Left ventricle myocardium superior (tissue), 1 donor: ENCODE measurements around the gene PPP1R14C. TPM values are rescaled to one million over a fixed set of nuclear protein-coding genes. Genes with fewer than 3 reads are reported as not detected.
A peak's percentile ranks its signal among the peaks of the same experiment; 100 is the strongest.

Experiments used
- ATAC-seq: fragments of 200-7000 bp; cut with Tn5 transposase; one replicate; pipeline ENCODE4 v1.9.1; 2020; ENCODE audit warnings: mild to moderate bottlenecking, moderate library complexity
- DNase-seq: peaks from one replicate; pipeline ENCODE4 v3.0.0-alpha.2; 2020
- intact Hi-C: fragments of 100-400 bp; cut with micrococcal nuclease; formaldehyde crosslinking; loops from one replicate; pipeline ENCODE4 v1.11.0; 2022
- long read RNA-seq: library from polyadenylated mRNA; unstranded; transcript quantifications from one replicate; pipeline ENCODE4 v2.0.0, GENCODE V29; 2021
- total RNA-seq: library from RNA; stranded (reverse); fragmentation: NEBNext Ultra II Directional; extraction: Animal tissue kit (Norgen Biotek cat#: 25700); gene quantifications from one replicate; pipeline ENCODE4 v1.2.1, GENCODE V29; 2021
- donor health status: DM: no; HTN: yes; CAD: no; lungs with severe emphysema.

Gene PPP1R14C, protein sequence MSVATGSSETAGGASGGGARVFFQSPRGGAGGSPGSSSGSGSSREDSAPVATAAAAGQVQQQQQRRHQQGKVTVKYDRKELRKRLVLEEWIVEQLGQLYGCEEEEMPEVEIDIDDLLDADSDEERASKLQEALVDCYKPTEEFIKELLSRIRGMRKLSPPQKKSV
- total RNA-seq: 123 TPM
- long read RNA-seq, transcript PPP1R14C-201 (4 exons, 2,152 nt): major isoform, 280 of 295 reads
- long read RNA-seq, partial matches to known transcripts: 4 of 295 reads
- long read RNA-seq, other reads (novel, unspliced or antisense): 11 of 295 reads

DNA sequence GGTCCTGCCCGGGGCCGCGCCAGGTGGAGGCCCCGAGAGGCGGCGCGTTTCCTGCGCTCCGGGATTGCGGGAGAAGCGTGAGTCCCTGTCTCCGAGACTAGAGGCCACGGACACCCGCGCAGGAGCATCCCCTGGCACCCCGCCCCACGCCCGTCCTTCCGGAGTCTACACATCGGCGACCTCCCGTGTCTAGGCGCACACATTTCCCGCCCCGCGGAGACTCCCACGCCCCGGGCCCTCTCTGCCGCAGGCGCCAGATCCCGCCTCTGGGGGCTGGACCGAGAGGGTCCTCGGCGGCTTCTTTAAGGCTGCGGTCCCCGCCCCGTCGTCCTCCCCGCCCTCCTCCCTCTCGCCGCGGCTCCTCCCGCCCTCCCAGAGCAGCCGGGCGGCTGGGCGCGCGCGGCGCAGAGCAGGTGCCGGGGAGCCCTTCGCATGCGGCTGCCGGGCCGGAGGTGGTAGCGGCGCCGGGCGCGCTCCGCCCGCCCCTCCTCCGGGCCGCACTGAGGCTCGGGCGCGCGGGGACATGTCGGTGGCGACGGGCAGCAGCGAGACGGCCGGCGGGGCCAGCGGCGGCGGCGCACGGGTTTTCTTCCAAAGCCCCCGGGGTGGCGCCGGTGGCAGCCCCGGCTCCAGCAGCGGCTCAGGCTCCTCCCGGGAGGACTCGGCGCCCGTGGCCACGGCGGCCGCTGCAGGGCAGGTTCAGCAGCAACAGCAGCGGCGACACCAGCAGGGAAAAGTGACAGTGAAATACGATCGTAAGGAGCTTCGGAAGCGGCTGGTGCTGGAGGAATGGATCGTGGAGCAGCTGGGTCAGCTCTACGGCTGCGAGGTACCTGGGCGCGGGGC lies at the start of gene PPP1R14C:
TSS of gene PPP1R14C (plus strand) at position 375 of the 846 bp plus-strand sequence. CDS start at position 524, 149 bp downstream.
- ATAC-seq (peak; percentile 86), DNase-seq (peak; percentile 69)
- intact Hi-C loops: no loop called here

DNA sequence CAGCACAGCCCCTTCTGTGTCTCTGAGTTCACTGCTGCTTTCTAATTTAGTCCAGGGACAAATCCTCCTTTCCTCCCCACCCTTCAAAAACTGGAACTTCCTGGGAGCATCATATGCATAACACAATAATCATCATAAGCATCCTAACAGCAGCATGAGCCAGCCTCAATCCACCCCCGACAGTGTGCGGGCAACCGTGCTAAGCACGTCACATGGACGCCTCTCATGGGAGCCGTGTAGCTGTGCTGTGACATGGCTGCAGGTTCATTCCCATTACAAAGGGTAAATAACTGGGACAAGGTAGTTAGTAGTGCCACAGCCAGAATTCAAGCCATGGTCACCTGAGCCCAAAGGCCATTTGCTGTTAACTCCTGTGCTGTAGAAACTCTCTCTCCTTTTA lies 49.4 kb upstream of the PPP1R14C start:
- intact Hi-C loops: no loop called here
- DNase-seq: no peak
- no peak for ATAC-seq

DNA sequence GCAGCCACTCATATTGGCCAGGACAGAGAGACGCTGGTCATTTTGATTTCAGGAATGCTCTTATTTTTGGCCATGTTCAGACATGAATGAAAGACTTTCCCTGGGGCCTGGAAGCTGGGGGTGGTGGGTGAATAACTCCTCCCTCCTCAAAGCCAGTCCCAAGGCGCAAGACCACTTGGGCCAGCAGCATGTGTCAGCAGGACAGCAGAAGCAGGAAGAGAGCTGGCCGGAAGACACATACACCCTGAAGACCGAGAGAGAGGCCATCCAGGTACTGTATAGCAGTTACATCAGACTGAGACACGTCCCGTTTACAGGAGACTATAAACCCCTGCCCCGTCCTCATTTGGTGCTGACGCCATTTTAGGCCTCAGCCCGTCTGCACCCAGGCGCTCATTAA lies 44.7 kb upstream of the PPP1R14C start:
- intact Hi-C loops: no loop called here
- no peak for ATAC-seq

DNA sequence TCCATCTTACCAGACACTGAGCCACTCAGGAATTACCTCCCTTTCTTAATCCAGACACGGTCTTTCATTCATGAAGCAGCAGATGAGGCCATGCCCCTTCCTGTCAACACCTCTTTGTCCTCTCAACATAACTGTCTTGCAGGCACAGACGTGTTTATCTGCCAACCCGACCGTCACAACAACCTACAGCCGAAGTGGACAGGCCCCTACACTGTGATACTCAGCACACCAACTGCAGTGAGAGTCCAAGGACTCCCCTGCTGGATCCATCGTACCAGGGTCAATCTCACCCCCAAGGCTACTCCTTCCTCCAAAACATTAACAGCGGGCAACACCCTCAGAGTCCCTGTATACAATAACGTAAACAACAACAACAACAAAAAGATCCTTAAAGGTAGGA lies 43.3 kb upstream of the PPP1R14C start:
- no peak for ATAC-seq
- intact Hi-C loops: no loop called here

More for the DNA sequence above, 44.7 kb upstream of the PPP1R14C start:
- DNase-seq: no peak

DNA sequence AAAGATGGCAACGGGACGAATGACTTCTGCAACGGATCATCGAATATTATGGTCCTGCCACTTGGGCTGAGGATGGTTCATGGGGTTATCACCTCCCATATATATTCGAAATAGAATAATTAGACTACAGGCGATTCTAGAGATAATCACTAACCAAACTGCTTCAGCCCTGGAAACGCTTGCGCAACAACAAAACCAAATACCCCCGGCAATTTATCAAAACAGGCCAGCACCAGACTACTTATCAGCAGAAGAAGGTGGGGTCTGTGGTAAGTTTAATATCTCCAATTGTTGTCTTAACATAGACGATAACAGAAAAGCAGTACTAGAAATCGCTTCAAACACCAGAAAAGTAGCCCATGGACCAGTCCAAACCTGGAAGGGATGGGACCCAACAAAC lies 42.9 kb upstream of the PPP1R14C start:
- ATAC-seq (no peak), DNase-seq (no peak)
- intact Hi-C loops: no loop called here

More for the DNA sequence above, 43.3 kb upstream of the PPP1R14C start:
- DNase-seq: no peak

DNA sequence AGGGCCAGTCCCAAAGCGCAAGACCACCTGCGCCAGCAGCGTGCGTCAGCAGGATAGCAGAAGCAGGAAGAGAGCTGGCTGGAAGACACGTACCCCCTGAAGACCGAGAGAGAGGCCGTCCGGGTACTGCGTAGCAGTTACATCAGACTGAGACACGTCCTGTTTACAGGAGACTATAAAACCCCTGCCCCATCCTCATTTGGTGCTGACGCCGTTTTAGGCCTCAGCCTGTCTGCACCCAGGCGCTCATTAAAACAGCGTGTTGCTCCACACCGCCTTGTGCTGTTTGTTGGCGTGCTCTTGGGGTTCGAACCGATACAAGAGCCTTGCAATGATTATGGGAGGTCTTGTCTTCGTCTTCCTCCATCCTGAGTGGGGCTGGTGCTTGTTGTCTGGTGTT lies 42.1 kb upstream of the PPP1R14C start:
- intact Hi-C loops: no loop called here
- DNase-seq (no peak), ATAC-seq (no peak)

DNA sequence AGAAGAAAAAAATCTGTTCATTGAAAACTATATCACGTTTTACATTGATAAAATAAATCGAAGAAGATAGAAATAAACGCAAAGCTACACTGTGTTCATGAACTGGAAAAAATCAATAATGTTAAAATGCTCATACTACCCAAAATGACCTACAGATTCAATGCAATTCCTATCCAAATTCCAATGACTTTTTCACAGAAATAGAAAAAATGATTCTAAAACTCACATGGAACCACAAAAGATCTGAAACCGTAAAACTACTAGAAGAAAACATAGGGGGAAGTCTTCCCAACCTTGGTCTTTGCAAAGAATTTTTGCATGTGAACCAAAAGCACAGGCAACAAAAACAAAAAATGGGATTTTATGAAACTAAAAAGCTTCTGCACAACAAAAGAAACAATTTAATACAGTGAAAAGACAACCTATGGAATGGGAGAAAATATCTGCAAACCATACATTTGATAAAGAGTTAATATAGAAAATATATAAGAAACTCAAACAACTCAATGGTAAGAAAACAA lies 40.0 kb upstream of the PPP1R14C start:
- intact Hi-C loops: no loop called here
- ATAC-seq: no peak
- DNase-seq: no peak

DNA sequence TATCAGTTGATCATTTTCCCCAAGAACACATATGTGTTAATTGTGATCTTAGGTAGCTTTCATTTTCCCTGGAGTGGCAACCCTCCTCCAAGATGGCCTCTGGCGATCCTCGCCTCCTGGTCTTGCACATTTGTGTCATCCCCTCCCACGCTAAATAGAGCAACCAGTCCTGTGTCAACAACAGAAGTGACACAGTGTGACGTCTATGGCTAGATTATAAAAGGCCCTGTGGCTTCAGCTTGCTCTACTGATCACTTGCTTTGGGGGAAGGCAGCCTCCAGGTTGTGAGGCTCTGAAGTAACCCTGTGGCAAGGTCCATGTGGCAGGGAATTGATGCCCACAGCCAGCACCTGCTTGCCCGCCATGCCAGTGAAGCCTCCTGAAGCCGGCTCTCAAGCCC lies 30.6 kb upstream of the PPP1R14C start:
- intact Hi-C loops: no loop called here
- ATAC-seq: no peak
- DNase-seq: no peak

DNA sequence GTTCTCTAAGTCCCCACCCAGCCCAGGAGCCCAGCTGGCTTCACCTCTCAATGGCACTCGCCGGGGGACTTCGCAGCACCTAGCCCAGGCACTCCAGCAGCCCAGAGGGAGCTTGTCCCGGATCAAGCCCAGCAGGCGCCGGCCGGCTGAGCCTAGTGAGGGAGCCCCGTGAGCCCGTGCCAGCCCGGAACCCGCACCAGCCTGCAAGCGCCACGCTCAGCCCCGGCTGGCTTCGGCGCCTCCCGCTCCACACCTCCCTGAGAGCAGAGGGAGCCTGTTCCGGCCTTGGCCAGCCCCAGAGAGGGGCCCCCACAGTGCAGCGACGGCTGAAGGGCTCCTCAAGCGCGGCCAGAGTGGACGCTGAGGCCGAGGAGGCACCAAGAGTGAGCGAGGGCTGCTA lies 27.1 kb upstream of the PPP1R14C start:
- intact Hi-C loops: no loop called here
- DNase-seq (no peak), ATAC-seq (no peak)

DNA sequence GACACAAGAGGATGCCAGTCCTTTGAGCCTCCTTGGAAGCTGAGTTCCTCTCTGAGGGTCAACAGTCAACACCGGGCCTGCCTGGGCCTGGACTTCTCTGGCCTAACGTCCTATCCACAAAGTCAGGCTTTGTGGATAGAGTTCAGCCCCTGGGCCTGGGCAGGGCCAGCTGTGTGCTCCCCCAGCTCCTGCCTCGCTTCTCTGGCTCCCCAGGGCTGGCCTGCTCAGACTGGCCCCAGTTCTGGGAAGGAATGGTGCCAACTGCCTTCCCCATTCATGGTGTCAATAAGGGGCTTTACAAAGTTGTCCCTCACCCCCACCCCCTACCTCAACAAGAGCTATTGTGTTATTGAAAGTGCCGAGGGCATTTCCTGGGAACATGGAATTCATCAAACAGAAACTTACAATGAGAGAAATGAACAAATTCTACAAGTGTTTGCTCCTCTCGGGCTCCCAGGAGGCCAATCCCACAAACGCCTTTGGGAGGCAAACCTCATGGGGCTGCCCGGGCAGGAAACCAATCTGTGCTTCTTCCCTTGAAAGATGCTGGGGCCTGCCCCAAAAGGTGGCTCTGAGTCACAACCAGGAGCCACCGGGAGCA lies 26.5 kb upstream of the PPP1R14C start:
- intact Hi-C loops: no loop called here
- DNase-seq: no peak
- no peak for ATAC-seq

DNA sequence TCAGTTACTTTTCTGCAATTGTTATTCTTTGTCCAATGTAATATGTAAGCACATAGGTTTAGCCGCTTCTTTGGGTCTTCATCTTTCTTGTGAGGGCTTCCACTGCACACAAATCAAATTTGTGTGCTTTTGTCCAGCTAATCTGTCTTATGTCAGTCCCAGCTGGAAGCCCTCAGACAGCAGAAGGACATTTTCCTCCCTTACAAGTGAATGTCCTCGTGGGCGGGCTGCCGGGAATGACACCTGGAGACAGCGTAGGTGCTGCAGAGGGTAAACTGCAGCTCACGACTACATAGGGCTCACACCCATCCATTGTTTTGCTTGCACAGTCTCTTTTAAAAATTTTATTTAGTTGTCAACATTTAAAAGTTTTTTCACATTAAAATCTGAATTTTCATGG lies 24.6 kb upstream of the PPP1R14C start:
- no peak for ATAC-seq
- no peak for DNase-seq
- intact Hi-C loops: no loop called here

DNA sequence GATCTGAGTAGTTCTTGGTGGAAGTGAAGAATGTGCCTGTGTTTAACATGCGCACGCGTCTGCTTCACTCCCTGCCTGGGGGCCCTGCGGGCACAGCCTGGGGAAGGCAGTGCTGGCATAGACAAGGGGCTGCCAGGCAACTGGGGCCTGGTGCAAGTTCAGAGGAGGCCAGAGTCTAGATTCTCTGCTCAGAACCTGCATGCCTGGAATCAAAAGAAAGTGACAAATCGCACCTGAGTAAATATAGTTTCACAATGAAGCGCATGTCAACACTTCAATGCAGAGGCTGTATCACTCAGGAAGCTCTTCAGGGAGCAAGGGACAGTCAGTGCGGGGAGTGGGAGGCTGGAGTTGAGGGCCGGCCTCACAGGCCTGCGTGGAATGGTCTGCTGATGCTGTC lies 24.2 kb upstream of the PPP1R14C start:
- ATAC-seq (no peak), DNase-seq (no peak)
- intact Hi-C loops: no loop called here

DNA sequence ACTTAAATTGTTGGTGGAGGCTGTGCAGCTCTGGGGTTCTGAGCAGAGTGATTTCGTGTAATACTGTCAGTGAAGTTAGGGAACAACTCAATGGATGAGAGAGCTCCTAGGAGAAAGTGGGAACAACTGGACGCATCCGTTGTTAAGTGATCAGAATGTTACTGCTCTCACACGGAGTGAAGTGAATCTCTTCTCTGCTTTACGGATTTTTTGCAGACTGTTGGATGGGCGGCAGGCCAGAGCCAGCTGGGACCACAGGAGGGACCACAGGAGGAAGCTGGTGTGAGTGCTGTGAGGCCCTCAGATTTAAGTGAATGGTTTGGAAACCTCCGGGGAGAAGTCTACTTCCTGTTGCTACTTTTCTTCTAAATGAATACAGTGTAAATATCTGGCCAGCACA lies 23.7 kb upstream of the PPP1R14C start:
- DNase-seq: peak; percentile 39
- intact Hi-C loops: no loop called here
- ATAC-seq: peak; percentile 54

DNA sequence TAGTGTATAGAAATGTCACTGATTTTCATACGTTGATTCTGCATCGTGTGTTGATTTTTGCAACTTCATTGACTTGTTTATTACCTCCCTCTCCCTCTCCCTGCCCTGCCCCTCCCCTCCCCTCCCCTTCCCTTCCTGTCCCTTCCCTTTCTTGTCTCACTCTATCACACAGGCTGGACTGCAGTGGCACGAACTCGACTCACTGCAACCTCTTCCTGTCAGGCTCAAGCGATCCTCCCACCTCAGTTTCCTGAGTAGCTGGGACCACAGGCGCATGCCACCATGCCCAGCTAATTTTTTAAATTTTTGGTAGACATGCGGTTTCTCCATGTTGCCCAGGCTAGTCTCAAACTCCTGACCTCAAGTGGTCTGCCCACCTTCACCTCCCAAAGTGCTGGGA lies 19.2 kb upstream of the PPP1R14C start:
- DNase-seq: no peak
- intact Hi-C loops: no loop called here
- no peak for ATAC-seq

DNA sequence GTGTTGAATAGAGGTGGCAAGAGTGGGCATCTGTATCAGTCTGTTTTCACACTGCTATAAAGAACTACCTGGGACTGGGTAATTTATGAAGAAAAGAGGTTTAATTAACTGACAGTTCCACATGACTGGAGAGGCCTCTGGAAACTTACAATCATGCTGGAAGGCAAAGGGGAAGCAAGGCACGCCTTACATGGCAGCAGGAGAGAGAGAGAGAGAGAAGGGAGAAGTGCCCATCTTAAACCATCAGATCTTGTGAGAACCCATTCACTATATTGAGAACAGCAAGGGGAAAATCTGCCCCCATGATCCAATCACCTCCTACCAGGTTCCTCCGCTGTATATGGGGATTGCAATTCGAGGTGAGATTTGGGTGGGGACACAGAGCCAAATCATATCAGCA lies 18.6 kb upstream of the PPP1R14C start:
- DNase-seq (no peak), ATAC-seq (no peak)
- intact Hi-C loops: no loop called here

DNA sequence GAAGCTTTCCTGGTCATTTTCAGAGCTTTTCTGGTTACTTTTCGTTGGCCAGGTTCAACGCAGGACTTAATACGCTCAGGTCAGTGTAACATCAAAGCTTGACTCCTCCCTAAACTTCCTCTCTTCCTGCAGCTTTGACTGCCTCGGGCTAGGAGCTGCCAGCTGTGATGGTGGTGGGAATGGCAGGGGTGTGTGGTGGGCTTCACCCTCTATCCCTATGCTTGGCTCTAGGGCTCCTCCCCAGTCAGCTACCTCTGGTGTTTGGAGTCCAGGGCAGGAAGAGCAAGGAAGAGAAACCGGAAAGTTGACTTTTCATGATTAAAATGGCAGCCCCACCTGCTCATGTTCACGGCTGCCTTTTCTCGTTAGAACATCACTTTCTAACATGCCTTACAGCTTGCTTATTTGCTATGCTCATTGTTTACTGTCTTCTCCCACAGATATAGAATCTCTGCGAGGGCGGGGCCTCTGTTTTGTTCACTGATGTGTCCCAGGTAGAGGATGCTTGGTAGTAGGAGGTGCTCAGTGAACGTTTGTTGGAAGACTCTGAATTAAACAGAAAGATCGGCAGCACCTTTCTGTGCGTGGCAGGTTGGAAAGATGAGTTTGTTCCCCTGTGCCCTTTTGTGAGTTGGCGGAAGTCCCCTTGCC lies 16.1 kb upstream of the PPP1R14C start:
- DNase-seq (no peak), ATAC-seq (no peak)
- intact Hi-C loops: no loop called here

DNA sequence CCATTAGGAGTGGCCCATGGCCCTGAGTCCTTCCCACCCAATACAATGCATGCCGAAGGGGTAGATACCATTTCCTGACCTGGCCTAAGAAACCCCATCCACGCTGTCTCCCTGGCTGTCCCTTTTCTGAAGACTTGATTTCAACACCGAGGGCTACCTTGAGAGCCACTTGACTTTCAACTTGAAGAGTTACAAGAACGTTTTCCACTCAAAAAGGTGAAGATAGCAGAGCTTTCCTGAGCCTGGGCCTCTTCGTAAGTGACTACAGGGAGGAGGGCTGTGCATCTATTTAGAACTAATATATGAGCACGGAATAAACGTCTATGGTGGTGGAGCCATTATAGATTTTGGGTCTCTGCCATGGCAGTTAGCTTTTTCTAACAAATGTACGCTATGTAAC lies 14.4 kb upstream of the PPP1R14C start:
- DNase-seq (no peak), ATAC-seq (no peak)
- intact Hi-C loops: no loop called here

DNA sequence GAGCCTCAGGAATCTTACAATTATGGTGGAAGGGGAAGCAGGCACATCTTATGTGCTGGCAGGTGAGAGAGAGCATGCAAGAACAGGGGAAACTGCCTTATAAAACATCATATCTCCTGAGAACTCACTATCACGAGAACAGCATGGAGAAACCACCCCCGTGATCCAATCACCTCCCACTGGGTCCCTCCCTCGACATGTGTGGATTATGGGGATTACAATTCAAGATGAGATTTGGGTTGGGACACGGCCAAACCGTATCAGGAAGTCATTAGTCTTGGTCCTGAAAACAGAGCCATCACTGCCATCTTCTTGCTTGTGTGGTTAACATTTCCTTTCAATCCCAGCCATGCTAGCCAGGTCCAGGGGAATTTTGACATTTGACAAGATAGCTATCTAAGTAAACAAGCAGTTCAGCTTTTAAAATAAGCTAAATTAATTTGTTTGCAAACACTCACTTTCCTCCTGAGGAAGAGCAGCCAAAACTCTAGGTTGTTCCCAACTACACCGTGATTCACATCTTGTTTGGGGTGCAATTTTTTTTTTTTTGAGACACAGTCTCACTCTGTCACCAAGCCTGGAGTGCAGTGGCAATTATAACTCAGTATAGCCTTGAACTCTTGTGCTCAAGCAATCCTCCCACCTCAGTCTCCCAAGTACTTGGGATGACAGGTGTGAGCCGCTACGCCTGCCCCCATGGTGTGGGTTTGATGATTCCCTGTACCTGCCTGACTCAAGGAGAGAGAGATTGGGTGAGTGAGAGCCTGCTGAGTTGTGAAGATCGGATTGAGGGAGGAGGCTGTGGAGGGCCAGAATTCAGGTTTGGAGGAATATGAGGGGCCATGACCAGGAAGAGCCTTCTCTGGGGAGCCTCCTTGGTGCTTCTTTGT lies 13.0 kb upstream of the PPP1R14C start:
- DNase-seq (no peak), ATAC-seq (no peak)
- intact Hi-C loops: no loop called here

DNA sequence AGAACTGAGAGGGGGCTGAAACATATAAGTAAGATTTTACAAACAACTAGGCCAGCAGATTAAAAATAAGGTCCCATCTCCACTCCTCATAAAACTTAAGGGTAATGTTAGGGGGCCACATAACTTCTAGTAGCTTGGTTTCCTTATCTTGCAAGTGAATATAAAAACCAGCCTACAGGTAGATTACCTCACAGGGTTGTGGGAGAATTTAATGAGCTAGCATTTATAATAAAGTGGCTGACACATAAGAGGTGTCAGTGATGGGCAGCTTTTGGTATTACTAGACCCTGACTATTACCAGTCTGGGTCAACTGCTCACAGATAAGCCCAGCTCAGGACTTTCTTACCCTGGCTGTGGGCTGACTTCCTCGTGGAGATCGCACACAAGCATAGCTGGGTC lies 9.2 kb upstream of the PPP1R14C start:
- ATAC-seq (no peak), DNase-seq (no peak)
- intact Hi-C loops: no loop called here
